GM12878 (cell line): ENCODE results near the gene RFC3. TPM values are rescaled to one million over a fixed set of nuclear protein-coding genes. Genes with fewer than 3 reads are reported as not detected.

Experiments used
- ATAC-seq: fragments of 200-7000 bp; cut with Tn5 transposase; 3 replicates; pipeline ENCODE4 v1.9.1; 2020; ENCODE audit warnings: mild to moderate bottlenecking, moderate library complexity
- BruUV-seq: library from RNA; stranded (reverse); fragments of 400-500 nt; replicated peaks from 2 replicates; lab custom pipeline; 2021; lab: Mats Ljungman, UMichigan
- CTCF ChIA-PET: fragments of 300-600 bp; sonication (Branson Sonifier 250); formaldehyde crosslinking; extraction: SDS; loops from one replicate; lab custom pipeline; 2021; ENCODE audit warnings: inconsistent platforms; lab: Yijun Ruan, JAX
- POLR2A ChIA-PET: fragments of 350-600 bp; formaldehyde crosslinking; extraction: SDS; loops from one replicate; lab custom pipeline; 2021; ENCODE audit warnings: inconsistent platforms; lab: Charles Lee
- RAD21 ChIA-PET: fragments of 300-600 bp; sonication (Branson Sonifier 250); formaldehyde crosslinking; loops from one replicate; lab custom pipeline; 2023; ENCODE audit warnings: antibody characterized with exemption; ENCODE audit not compliant: unreplicated experiment; lab: Charles Lee
- SMC1A ChIA-PET: fragments of 300-600 bp; sonication (Branson Sonifier 250); formaldehyde crosslinking; loops from one replicate; lab custom pipeline; 2023; ENCODE audit not compliant: unreplicated experiment, uncharacterized antibody; lab: Charles Lee
- DNase-seq: peaks from one replicate; pipeline ENCODE4 v3.0.0-alpha.2; 2011; ENCODE audit warnings: low read depth, low spot score
- FAIRE-seq: peaks from 3 replicates; lab custom pipeline; 2011; peaks lifted over from hg19 to GRCh38; lab: Jason Lieb, UNC
- H2AFZ ChIP-seq: 2 replicates; pipeline ENCODE4 v1.6.0; 2011; ENCODE audit warnings: low read depth, low read length, control low read depth; ENCODE audit not compliant: control insufficient read depth
- H3K27ac ChIP-seq: 2 replicates; pipeline ENCODE4 v1.5.1; 2011; ENCODE audit warnings: control low read depth; ENCODE audit not compliant: control insufficient read depth, insufficient read depth
- H3K27me3 ChIP-seq, 2 experiments: replicated peaks in 1 of 2; 2 replicates each; pipeline versions ENCODE4 v1.6.0 to v1.6.1; 2011; ENCODE audit warnings: low read length in 1 of 2; ENCODE audit not compliant: control insufficient read depth in 2 of 2, insufficient read depth in 2 of 2
- H3K36me3 ChIP-seq, 2 experiments: 2 replicates each; pipeline ENCODE4 v1.5.1; 2011; ENCODE audit warnings: low read length in 1 of 2; ENCODE audit not compliant: control insufficient read depth in 2 of 2, insufficient read depth in 2 of 2
- H3K4me1 ChIP-seq: 2 replicates; pipeline ENCODE4 v1.6.1; 2011; ENCODE audit warnings: mild to moderate bottlenecking, low read length, moderate library complexity, mixed read lengths; ENCODE audit not compliant: control insufficient read depth, insufficient read depth
- H3K4me2 ChIP-seq: 2 replicates; pipeline ENCODE4 v1.6.0; 2011; ENCODE audit warnings: control low read depth; ENCODE audit not compliant: control insufficient read depth, insufficient read depth
- H3K4me3 ChIP-seq: fragments of 200-600 bp; sonication (generic); 2 replicates; pipeline ENCODE4 v1.5.1; 2016
- H3K79me2 ChIP-seq: 2 replicates; pipeline ENCODE4 v1.6.0; 2011; ENCODE audit warnings: low read length; ENCODE audit not compliant: control insufficient read depth, insufficient read depth
- H3K9ac ChIP-seq: 2 replicates; pipeline ENCODE4 v1.8.0; 2011; ENCODE audit warnings: low read length, control low read depth, mixed read lengths; ENCODE audit not compliant: control insufficient read depth, insufficient read depth
- H3K9me3 ChIP-seq: replicated peaks from 3 replicates; pipeline ENCODE4 v1.5.1; 2011; ENCODE audit warnings: mild to moderate bottlenecking, low read length; ENCODE audit not compliant: control insufficient read depth, insufficient read depth
- H4K20me1 ChIP-seq: 2 replicates; pipeline ENCODE4 v1.6.0; 2011; ENCODE audit not compliant: control insufficient read depth, insufficient read depth
- CBFB ChIP-seq: IDR thresholded peaks from 2 replicates; pipeline ENCODE4 v1.6.1; 2016; ENCODE audit warnings: antibody characterized with exemption, low read depth
- CEBPB ChIP-seq, 2 experiments: fragments of 150-350 bp in 1 of 2; IDR thresholded peaks; 2 replicates each; pipeline ENCODE4 v1.6.1; 2012 to 2014; ENCODE audit warnings: low read depth in 2 of 2, low read length in 2 of 2, borderline replicate concordance in 1 of 2, inconsistent platforms in 1 of 2
- CHD2 ChIP-seq: IDR thresholded peaks from 2 replicates; pipeline ENCODE4 v1.6.1; 2011; ENCODE audit warnings: low read depth, low read length, improper control_type of control experiment, borderline replicate concordance
- EZH2 ChIP-seq: IDR thresholded peaks from 2 replicates; pipeline ENCODE4 v1.6.1; 2012; ENCODE audit warnings: low read depth, mild to moderate bottlenecking, control low read depth, inconsistent platforms, low read length, borderline replicate concordance; ENCODE audit not compliant: control insufficient read depth
- JUNB ChIP-seq: IDR thresholded peaks from 2 replicates; pipeline ENCODE4 v1.6.1; 2016; ENCODE audit warnings: antibody characterized with exemption, mild to moderate bottlenecking
- KAT2A ChIP-seq: conservative IDR thresholded peaks from 2 replicates; pipeline ENCODE4 v1.6.1; 2011; ENCODE audit warnings: low read depth, low read length; ENCODE audit not compliant: control insufficient read depth
- KLF5 ChIP-seq: fragments of 450-650 bp; IDR thresholded peaks from 2 replicates; pipeline ENCODE4 v1.6.1; 2014; ENCODE audit warnings: mild to moderate bottlenecking; ENCODE audit not compliant: partially characterized antibody
- MTA3 ChIP-seq: IDR thresholded peaks from 2 replicates; pipeline ENCODE4 v1.6.1; 2012; ENCODE audit warnings: low read length, inconsistent platforms, borderline replicate concordance
- MYC ChIP-seq: IDR thresholded peaks from 2 replicates; pipeline ENCODE4 v1.6.1; 2011; ENCODE audit warnings: mild to moderate bottlenecking, low read length, moderate library complexity, inconsistent platforms; ENCODE audit not compliant: insufficient read depth, insufficient replicate concordance, insufficient read length, severe bottlenecking
- NBN ChIP-seq: fragments of 450-650 bp; IDR thresholded peaks from 2 replicates; pipeline ENCODE4 v1.6.1; 2016
- NFXL1 ChIP-seq: fragments of 450-650 bp; IDR thresholded peaks from 2 replicates; pipeline ENCODE4 v1.6.1; 2017; ENCODE audit warnings: antibody characterized with exemption, mild to moderate bottlenecking, borderline replicate concordance
- NR2C2 ChIP-seq: IDR thresholded peaks from 2 replicates; pipeline ENCODE4 v1.6.1; 2011; ENCODE audit warnings: borderline replicate concordance, low read depth; ENCODE audit not compliant: control insufficient read depth, insufficient read length
- POLR2A ChIP-seq: IDR thresholded peaks from 2 replicates; pipeline ENCODE4 v1.6.1; 2011; ENCODE audit warnings: low read depth, mild to moderate bottlenecking, low read length
- POLR2AphosphoS5 ChIP-seq: IDR thresholded peaks from 2 replicates; pipeline ENCODE4 v1.6.1; 2011; ENCODE audit warnings: mild to moderate bottlenecking, low read length, inconsistent platforms
- RFX5 ChIP-seq: IDR thresholded peaks from 2 replicates; pipeline ENCODE4 v1.6.1; 2011; ENCODE audit warnings: low read depth, low read length, improper control_type of control experiment
- RUNX3 ChIP-seq: IDR thresholded peaks from 2 replicates; pipeline ENCODE4 v1.6.1; 2012; ENCODE audit warnings: low read length, inconsistent platforms
- STAT3 ChIP-seq: IDR thresholded peaks from 2 replicates; pipeline ENCODE4 v1.6.1; 2011; ENCODE audit warnings: low read depth, low read length, improper control_type of control experiment
- ZZZ3 ChIP-seq: IDR thresholded peaks from 2 replicates; pipeline ENCODE4 v1.6.1; 2011; ENCODE audit warnings: low read depth; ENCODE audit not compliant: control insufficient read depth, insufficient read length
- WGBS: methylation state at CpG from one replicate; pipeline ENCODE4 v1.1.6; 2016; ENCODE audit warnings: low lambda C conversion rate; ENCODE audit not compliant: insufficient replicate concordance, insufficient coverage; ENCODE audit errors: missing lambda C conversion rate; 5-methylcytosine and 5-hydroxymethylcytosine counted together
- in situ Hi-C: fragments of 300-500 bp; cut with MboI; formaldehyde crosslinking; loops from 9 replicates; pipeline ENCODE4 v1.14.3; 2018; ENCODE audit warnings: mixed read lengths
- intact Hi-C: fragments of 100-400 bp; cut with micrococcal nuclease; formaldehyde crosslinking; loops from one replicate; pipeline ENCODE4 v1.14.2; 2022; ENCODE audit not compliant: unreplicated experiment
- polyA plus RNA-seq, 11 experiments: library from polyadenylated mRNA; depleted of rRNA in 4 of 11; unstranded in 6 of 11; stranded (reverse) in 5 of 11; fragments of >200 nt; fragmentation: Nextera tagmentation in 4 of 11; fragmentation: Illumina TruSeq in 1 of 11; extraction: Ambion mirVana in 4 of 11; extraction: Trizol in 1 of 11; gene quantifications; 1 replicate in 1 of 11; 2 replicates in 10 of 11; pipeline versions ENCODE4 v1.2.1 to v1.2.3, GENCODE V29; 2011 to 2016; ENCODE audit warnings: inconsistent platforms in 2 of 11, missing spikeins in 2 of 11, low read depth in 1 of 11
- total RNA-seq, 4 experiments: library from RNA; depleted of rRNA in 3 of 4; stranded (reverse); fragments of >200 nt in 3 of 4; fragmentation: Illumina TruSeq in 1 of 4; extraction: Trizol in 1 of 4; gene quantifications; 2 replicates each; pipeline versions ENCODE4 v1.2.1 to v1.2.3, GENCODE V29; 2013 to 2021

RFC3 gene
- total and polyA plus RNA-seq, 10 of the 15 experiments (the other 5 are each of a cell fraction or from before 2014, with no cell fraction given): 57.6 to 98.9 (median 81.3) TPM

GRCh38 chr13:33846303-33847062 is 28.5 kb downstream of the RFC3 start:
- Histone ChIP-seq H4K20me1 (no peaks in the 10 kb centered on the region), H2AFZ (no peak overlapping the region), H3K27ac (no peak overlapping the region), H3K36me3 (peaks cover 0 to 17% of the 10 kb centered on the region in 2 experiments; a peak in 3 of 4 replicates), H3K4me1 (0 out of 2 replicates have a peak, but pooled peaks cover 3% of the 10 kb centered on the region), H3K27me3 (no peaks in the 10 kb centered on the region), H3K9me3 (no peaks in the 10 kb centered on the region), H3K4me2 (no peak overlapping the region), H3K9ac (no peak overlapping the region), H3K4me3 (no peak overlapping the region), H3K79me2 (no peaks in the 10 kb centered on the region)
- 35% methylated on average over 10 of the region's 10 CpGs for WGBS
- no TSS peak for BruUV-seq
- FAIRE-seq: no peak
- no peak for TF ChIP-seq KAT2A
- TF ChIP-seq POLR2AphosphoS5: peak; percentile 36; the same call in 1 of the 2 replicates
- TF ChIP-seq POLR2A: peak; percentile 34; the same call in 1 of the 2 replicates
- peak; percentile 17; the same call in 1 of the 2 replicates for TF ChIP-seq RUNX3
- no peak for TF ChIP-seq STAT3
- ChIA-PET CTCF (interaction anchor here (1.1 kb wide), 1 partner anchor 196 kb away, joined by 3 read pairs; no protein-coding TSS in a partner anchor), SMC1A (no interaction called here), RAD21 (no interaction called here), POLR2A (no interaction called here)
- intact Hi-C loops: no loop called here
- DNase-seq: no peak
- peak; percentile 57 for ATAC-seq
- in situ Hi-C loops: no loop called here

- Histone ChIP-seq H3K9ac (no peak overlapping the region), H2AFZ (no peak overlapping the region), H3K79me2 (no peaks in the 10 kb centered on the region), H3K9me3 (no peaks in the 10 kb centered on the region), H3K27me3 (no peaks in the 10 kb centered on the region), H3K27ac (no peak overlapping the region), H4K20me1 (no peaks in the 10 kb centered on the region), H3K4me2 (no peak overlapping the region), H3K4me1 (0 out of 2 replicates have a peak, but pooled peaks cover 3% of the 10 kb centered on the region), H3K36me3 (peaks cover 0 to 11% of the 10 kb centered on the region in 2 experiments; a peak in 3 of 4 replicates), H3K4me3 (no peak overlapping the region)
- BruUV-seq: no TSS peak
- in situ Hi-C loops: no loop called here
- ChIA-PET POLR2A (no interaction called here), CTCF (no interaction called here), RAD21 (no interaction called here), SMC1A (interaction anchor here (1.6 kb wide), 2 partner anchors 8 to 12 kb away, joined by 4 to 6 read pairs; no protein-coding TSS in a partner anchor)
- intact Hi-C loops: no loop called here
- no peak for DNase-seq
- TF ChIP-seq MYC (no peak), CEBPB (IDR thresholded peaks at IDR 0.05; ENCODE audit: borderline replicate concordance in 1 of 2, low read depth in 2 of 2, low read length in 2 of 2) (no peak), CHD2 (no peak), MTA3 (no peak), EZH2 (no peak), RFX5 (no peak), ZZZ3 (no peak), JUNB (no peak), CBFB (no peak), NR2C2 (no peak), NBN (no peak), NFXL1 (no peak), KLF5 (no peak)
- ATAC-seq: no peak
- FAIRE-seq: no peak
Measured at GRCh38 chr13:33849211-33849610, 31.3 kb downstream of the RFC3 start.
